ENCODE results near the gene PLP1. TPM values are rescaled to one million over a fixed set of nuclear protein-coding genes. Genes with fewer than 3 reads are reported as not detected.

The PLP1 gene
- polyA plus RNA-seq, 2 of the 4 experiments (the other 2 are of a cell fraction): not detected

DNA sequence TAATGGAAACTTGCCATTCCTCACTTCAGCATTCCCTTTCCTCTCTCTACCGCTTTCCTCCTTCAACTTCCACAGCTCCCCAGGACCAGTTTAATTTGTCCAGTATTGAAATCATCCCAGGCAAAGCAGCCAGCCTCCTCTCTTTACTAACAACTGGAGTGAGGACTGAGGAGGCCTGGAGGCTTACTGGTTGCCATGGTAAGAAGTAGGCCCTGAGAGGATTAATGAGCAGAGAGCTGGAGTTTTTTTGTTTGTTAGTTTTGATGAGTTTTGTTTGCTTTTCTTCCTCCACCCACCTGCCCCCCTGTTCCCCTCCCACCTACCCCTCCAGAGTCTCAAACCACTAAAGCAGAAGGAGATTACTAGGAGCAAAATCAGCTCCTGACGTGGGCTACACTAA lies 29.5 kb upstream of the PLP1 start:
- H3K9me3 ChIP-seq: no peaks in the 10 kb centered on the region
- CTCF ChIA-PET: no interaction called here
- no peak overlapping the region for H3K27ac ChIP-seq
- ATAC-seq (no peak), FAIRE-seq (no peak), DNase-seq (ENCODE audit: low read depth in 1 of 2, low spot score in 1 of 2) (no peak)
- POLR2A ChIA-PET: no interaction called here
- no peaks in the 10 kb centered on the region for H3K4me1 ChIP-seq
- no peak overlapping the region for H3K4me3 ChIP-seq
- no peak for TF ChIP-seq TFCP2L1 (CRISPR knock-in tag; IDR thresholded peaks at IDR 0.05)
- TF ChIP-seq HOXA7 (CRISPR knock-in tag; IDR thresholded peaks at IDR 0.05): no peak
- TF ChIP-seq HOXB5 (CRISPR knock-in tag; IDR thresholded peaks at IDR 0.05): no peak
- no peak for TF ChIP-seq EP300 (IDR thresholded peaks at IDR 0.05)
- no peak for TF ChIP-seq CBX2 (IDR thresholded peaks at IDR 0.05; ENCODE audit: borderline replicate concordance, low read depth)
- no peak for TF ChIP-seq CEBPB (IDR thresholded peaks at IDR 0.05)
- TF ChIP-seq POLR2A (IDR thresholded peaks at IDR 0.05; ENCODE audit: low read length): no peak
- no peak for TF ChIP-seq HDAC2 (IDR thresholded peaks at IDR 0.05)
- no peak for TF ChIP-seq CHD2 (IDR thresholded peaks at IDR 0.05; ENCODE audit: low read length, partially characterized antibody)
- 66% methylated on average over 2 of the region's 2 CpGs for WGBS (ENCODE audit: missing lambda C conversion rate)
- no peak overlapping the region for H3K4me2 ChIP-seq

DNA sequence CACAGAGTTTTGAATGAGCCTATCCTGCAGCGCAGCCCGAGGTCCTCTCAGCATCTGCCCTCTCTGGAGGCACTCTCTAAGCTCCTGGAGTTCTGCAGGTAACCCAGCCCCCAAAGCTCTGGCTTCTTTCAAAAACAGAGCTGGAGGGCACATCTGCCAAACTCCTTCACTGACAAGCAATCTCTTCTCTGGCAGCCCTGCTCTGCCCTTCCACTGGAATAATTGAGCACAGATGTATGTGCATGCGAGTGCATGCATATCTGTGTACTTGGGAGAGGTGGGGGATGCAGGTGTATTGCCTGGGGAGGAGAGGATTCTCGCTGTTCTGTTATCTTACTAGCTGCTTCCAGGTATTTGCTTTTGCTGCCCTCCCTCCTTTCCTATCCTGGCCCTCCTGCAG lies 22.2 kb upstream of the PLP1 start:
- TF ChIP-seq POLR2AphosphoS2 (conservative IDR thresholded peaks at IDR 0.05; ENCODE audit: low read length) (no peak), HOXA7 (CRISPR knock-in tag; IDR thresholded peaks at IDR 0.05) (no peak), ZC3H11A (IDR thresholded peaks at IDR 0.05) (no peak), MAZ (IDR thresholded peaks at IDR 0.05; ENCODE audit: borderline replicate concordance, low read depth, low read length) (no peak), CEBPB (IDR thresholded peaks at IDR 0.05) (no peak), RARB (CRISPR knock-in tag; IDR thresholded peaks at IDR 0.05) (no peak), RAD21 (conservative IDR thresholded peaks at IDR 0.05 in 1 of 2, IDR thresholded peaks at IDR 0.05 in 1 of 2) (no peak)
- TF ChIP-seq, protein P1, sequence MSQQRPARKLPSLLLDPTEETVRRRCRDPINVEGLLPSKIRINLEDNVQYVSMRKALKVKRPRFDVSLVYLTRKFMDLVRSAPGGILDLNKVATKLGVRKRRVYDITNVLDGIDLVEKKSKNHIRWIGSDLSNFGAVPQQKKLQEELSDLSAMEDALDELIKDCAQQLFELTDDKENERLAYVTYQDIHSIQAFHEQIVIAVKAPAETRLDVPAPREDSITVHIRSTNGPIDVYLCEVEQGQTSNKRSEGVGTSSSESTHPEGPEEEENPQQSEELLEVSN (IDR thresholded peaks at IDR 0.05; ENCODE audit: borderline replicate concordance, low read depth): no peak
- Histone ChIP-seq H3K4me3 (no peak overlapping the region), H3K27ac (no peak overlapping the region), H3K9me3 (peaks cover 2% of the 10 kb centered on the region; the same call in 1 of the 3 replicates), H3K4me1 (no peaks in the 10 kb centered on the region), H3K4me2 (no peak overlapping the region)
- ChIA-PET CTCF (interaction anchor here (1.1 kb wide), 1 partner anchor 42 kb away, joined by 3 read pairs; no protein-coding TSS in a partner anchor), POLR2A (no interaction called here)
- ATAC-seq: no peak
- no peak for FAIRE-seq
- WGBS (ENCODE audit: missing lambda C conversion rate): 9% methylated on average over 4 of the region's 4 CpGs
- DNase-seq (ENCODE audit: low read depth in 1 of 2, low spot score in 1 of 2): no peak

DNA sequence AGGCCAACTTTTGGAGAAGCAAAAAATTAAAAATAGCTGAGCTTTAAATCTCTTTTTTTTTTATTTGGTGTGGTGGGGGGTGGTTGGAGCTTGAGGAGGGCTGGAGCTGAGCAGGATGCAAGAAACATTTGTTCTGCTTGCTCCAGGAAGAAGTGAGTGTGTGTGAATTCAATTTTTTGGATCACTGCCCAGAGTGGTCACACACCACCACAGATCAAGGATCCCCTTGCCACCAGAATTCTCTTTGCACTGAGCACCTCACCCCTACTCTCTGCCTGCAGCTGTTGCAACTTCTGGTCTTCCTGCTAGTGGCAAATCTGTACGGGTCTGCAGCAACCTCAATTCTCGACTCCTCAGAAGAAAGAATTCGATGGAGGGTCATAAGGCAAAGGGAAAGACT lies 19.9 kb upstream of the PLP1 start:
- Histone ChIP-seq H3K4me2 (no peak overlapping the region), H3K4me3 (no peak overlapping the region), H3K9me3 (peaks cover 2% of the 10 kb centered on the region; the same call in 1 of the 3 replicates), H3K27ac (no peak overlapping the region), H3K4me1 (no peaks in the 10 kb centered on the region)
- POLR2A ChIA-PET: no interaction called here
- TF ChIP-seq, protein P2, sequence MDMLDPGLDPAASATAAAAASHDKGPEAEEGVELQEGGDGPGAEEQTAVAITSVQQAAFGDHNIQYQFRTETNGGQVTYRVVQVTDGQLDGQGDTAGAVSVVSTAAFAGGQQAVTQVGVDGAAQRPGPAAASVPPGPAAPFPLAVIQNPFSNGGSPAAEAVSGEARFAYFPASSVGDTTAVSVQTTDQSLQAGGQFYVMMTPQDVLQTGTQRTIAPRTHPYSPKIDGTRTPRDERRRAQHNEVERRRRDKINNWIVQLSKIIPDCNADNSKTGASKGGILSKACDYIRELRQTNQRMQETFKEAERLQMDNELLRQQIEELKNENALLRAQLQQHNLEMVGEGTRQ (IDR thresholded peaks at IDR 0.05): no peak
- TF ChIP-seq FOSB (CRISPR knock-in tag; IDR thresholded peaks at IDR 0.05) (no peak), RARB (CRISPR knock-in tag; IDR thresholded peaks at IDR 0.05) (no peak), POLR2AphosphoS2 (conservative IDR thresholded peaks at IDR 0.05; ENCODE audit: low read length) (no peak), ZSCAN20 (CRISPR knock-in tag; IDR thresholded peaks at IDR 0.05) (no peak), CHD4 (IDR thresholded peaks at IDR 0.05; ENCODE audit: borderline replicate concordance) (no peak), EHMT2 (IDR thresholded peaks at IDR 0.05; ENCODE audit: low read depth) (no peak), ESRRA (IDR thresholded peaks at IDR 0.05; ENCODE audit: borderline replicate concordance, low read length) (no peak), SMC3 (IDR thresholded peaks at IDR 0.05) (no peak), NFE2L2 (conservative IDR thresholded peaks at IDR 0.05; ENCODE audit: low read length) (no peak), HOXB13 (CRISPR knock-in tag; IDR thresholded peaks at IDR 0.05; ENCODE audit: low read depth) (no peak), NPAS2 (CRISPR knock-in tag; IDR thresholded peaks at IDR 0.05; ENCODE audit: borderline replicate concordance) (no peak), BHLHE40 (IDR thresholded peaks at IDR 0.05; ENCODE audit: low read depth, low read length) (no peak), CBX2 (IDR thresholded peaks at IDR 0.05; ENCODE audit: borderline replicate concordance, low read depth) (no peak), RCOR1 (IDR thresholded peaks at IDR 0.05; ENCODE audit: low read depth, low read length) (no peak), RAD21 (conservative IDR thresholded peaks at IDR 0.05 in 1 of 2, IDR thresholded peaks at IDR 0.05 in 1 of 2) (no peak)
- TF ChIP-seq, protein P3, sequence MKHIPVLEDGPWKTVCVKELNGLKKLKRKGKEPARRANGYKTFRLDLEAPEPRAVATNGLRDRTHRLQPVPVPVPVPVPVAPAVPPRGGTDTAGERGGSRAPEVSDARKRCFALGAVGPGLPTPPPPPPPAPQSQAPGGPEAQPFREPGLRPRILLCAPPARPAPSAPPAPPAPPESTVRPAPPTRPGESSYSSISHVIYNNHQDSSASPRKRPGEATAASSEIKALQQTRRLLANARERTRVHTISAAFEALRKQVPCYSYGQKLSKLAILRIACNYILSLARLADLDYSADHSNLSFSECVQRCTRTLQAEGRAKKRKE (CRISPR knock-in tag; IDR thresholded peaks at IDR 0.05; ENCODE audit: low read depth): no peak
- TF ChIP-seq, protein P1 (IDR thresholded peaks at IDR 0.05; ENCODE audit: borderline replicate concordance, low read depth): no peak
- TF ChIP-seq, protein P4, sequence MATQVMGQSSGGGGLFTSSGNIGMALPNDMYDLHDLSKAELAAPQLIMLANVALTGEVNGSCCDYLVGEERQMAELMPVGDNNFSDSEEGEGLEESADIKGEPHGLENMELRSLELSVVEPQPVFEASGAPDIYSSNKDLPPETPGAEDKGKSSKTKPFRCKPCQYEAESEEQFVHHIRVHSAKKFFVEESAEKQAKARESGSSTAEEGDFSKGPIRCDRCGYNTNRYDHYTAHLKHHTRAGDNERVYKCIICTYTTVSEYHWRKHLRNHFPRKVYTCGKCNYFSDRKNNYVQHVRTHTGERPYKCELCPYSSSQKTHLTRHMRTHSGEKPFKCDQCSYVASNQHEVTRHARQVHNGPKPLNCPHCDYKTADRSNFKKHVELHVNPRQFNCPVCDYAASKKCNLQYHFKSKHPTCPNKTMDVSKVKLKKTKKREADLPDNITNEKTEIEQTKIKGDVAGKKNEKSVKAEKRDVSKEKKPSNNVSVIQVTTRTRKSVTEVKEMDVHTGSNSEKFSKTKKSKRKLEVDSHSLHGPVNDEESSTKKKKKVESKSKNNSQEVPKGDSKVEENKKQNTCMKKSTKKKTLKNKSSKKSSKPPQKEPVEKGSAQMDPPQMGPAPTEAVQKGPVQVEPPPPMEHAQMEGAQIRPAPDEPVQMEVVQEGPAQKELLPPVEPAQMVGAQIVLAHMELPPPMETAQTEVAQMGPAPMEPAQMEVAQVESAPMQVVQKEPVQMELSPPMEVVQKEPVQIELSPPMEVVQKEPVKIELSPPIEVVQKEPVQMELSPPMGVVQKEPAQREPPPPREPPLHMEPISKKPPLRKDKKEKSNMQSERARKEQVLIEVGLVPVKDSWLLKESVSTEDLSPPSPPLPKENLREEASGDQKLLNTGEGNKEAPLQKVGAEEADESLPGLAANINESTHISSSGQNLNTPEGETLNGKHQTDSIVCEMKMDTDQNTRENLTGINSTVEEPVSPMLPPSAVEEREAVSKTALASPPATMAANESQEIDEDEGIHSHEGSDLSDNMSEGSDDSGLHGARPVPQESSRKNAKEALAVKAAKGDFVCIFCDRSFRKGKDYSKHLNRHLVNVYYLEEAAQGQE (IDR thresholded peaks at IDR 0.05): no peak
- CTCF ChIA-PET: no interaction called here
- FAIRE-seq: no peak
- 5% methylated on average over 3 of the region's 3 CpGs for WGBS (ENCODE audit: missing lambda C conversion rate)
- DNase-seq (ENCODE audit: low read depth in 1 of 2, low spot score in 1 of 2): no peak
- no peak for ATAC-seq

Data from A549 (cell line).